Stimulated activated CD4-positive, alpha-beta T cell treated with anti-CD3 and anti-CD28 coated beads, Interleukin-1b, Interleukin-23, amount 100 ng/mL, for 4 hours (primary cell): ENCODE measurements around the gene GRK1.

Source experiments
- DNase-seq, 2 donors: peaks; one replicate each; pipeline ENCODE4 v3.0.0-alpha.2; 2020; ENCODE audit warnings: low read depth in 2 of 2

GRK1 gene

GRCh38 chr13:113650275-113650674, 16.7 kb upstream of the GRK1 start:
- DNase-seq = no peak

- DNase-seq = no peak
Observed at GRCh38 chr13:113650731-113651148, 16.3 kb upstream of the GRK1 start.

GRCh38 chr13:113651511-113652403, 15.3 kb upstream of the GRK1 start:
- DNase-seq = no peak

GRCh38 chr13:113652404-113653263, 14.4 kb upstream of the GRK1 start:
- DNase-seq = no peak

GRCh38 chr13:113653264-113654174, 13.5 kb upstream of the GRK1 start:
- DNase-seq = no peak

- no peak for DNase-seq
Observed at GRCh38 chr13:113654175-113654560, 12.9 kb upstream of the GRK1 start.

- DNase-seq = no peak
Observed at GRCh38 chr13:113654591-113655345, 12.3 kb upstream of the GRK1 start.

GRCh38 chr13:113655346-113656002, 11.5 kb upstream of the GRK1 start:
- no peak for DNase-seq

- DNase-seq = no peak
Observed at GRCh38 chr13:113656003-113656588, 10.9 kb upstream of the GRK1 start.

GRCh38 chr13:113656831-113657671, 10.0 kb upstream of the GRK1 start:
- DNase-seq = no peak

GRCh38 chr13:113657851-113658741, 8.9 kb upstream of the GRK1 start, which contains the start of gene ATP4B:
Gene ATP4B, minus strand, starts transcription at chr13:113658198. Its CDS starts 54 bp downstream, at chr13:113658144.
- DNase-seq = no peak

- no peak for DNase-seq
Observed at GRCh38 chr13:113658836-113659235, 8.2 kb upstream of the GRK1 start.

GRCh38 chr13:113659337-113659736, 7.7 kb upstream of the GRK1 start:
- no peak for DNase-seq

GRCh38 chr13:113660066-113660465, 7.0 kb upstream of the GRK1 start:
- DNase-seq = no peak

- no peak for DNase-seq
Observed at GRCh38 chr13:113661509-113661908, 5.5 kb upstream of the GRK1 start.

- DNase-seq = no peak
Observed at GRCh38 chr13:113663934-113664333, 3.1 kb upstream of the GRK1 start.

GRCh38 chr13:113664751-113665596, 2.0 kb upstream of the GRK1 start:
- DNase-seq = no peak
